GM18873 (cell line): Measurements from ENCODE around the gene ZNF831.

Experiments used
- ATAC-seq: cut with Tn5 transposase; IDR thresholded peaks from one replicate; pipeline ENCODE4 v1.9.1; 2021; ENCODE audit warnings: mild to moderate bottlenecking, moderate library complexity, moderate number of reproducible peaks; ENCODE audit not compliant: unreplicated experiment, low FRiP score

The ZNF831 gene

DNA sequence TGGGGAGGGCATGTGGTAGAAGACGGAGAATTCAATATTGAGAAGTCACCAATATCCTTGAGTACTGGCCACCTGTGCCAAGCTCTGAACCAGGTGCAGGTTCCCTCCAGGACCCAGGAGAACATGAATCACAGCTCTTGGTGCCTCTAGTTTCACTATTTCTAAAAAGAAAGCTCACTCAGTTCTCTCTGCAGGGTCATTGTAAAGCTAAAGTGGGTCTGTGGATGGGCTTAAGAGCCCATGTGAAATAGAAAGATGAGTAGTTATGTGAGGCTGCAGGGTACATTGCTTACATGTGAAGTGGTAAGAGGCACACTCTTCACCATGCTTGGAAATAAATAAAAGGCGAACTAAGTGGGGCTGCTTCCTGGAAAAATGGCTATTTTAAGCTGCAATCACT, 43.6 kb downstream of the ZNF831 start:
- ATAC-seq = no peak

GRCh38 chr20:59207742-59208357, 44.2 kb downstream of the ZNF831 start:
- no peak for ATAC-seq

- no peak for ATAC-seq
Measured at GRCh38 chr20:59210186-59210585, 46.6 kb downstream of the ZNF831 start.

DNA sequence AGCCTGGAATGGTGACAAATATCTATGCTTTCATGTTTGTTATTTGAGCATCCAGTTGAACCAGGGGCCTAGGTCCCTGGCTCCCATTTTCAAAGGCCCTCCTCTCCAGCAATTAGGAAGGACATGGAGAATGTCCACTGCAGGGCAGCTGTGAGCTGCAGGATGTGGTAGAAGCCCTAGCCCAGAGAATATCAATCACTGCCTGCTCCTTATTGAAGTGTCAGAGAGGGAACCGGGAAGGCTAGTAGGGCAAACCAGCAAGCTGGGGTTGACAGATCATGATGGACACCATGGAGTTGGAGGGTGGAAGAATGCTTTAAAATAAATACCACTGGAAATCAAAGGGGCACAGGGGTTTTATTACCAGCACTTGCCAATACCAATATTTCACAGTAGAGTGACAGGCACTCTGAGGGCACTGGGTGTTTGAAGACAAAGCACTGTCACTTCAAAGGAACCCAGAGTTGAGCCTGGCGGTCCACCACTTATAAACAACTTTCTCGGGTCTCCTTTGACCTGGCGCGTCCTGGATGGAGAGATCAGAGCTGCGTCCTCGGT, 47.7 kb downstream of the ZNF831 start:
- ATAC-seq = no peak

DNA sequence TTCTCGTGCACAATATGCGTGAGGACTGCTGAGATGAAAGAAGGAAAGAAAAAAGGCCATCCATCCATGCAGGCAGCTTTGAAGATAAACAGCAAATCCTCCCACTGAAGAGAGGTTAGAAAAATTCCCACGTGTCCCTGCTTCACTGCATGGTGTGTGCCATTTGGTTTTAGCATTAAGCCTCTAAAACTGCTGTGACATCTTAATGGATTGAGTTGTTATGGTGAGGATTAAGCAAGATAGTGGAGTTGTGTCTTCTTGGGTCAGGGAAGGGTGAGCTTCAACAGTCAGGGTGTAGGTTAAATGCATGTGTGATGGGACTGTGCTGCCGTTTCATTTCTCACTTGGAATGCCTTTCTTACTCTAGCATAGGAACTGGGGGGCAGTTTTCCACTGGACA, 50.5 kb downstream of the ZNF831 start:
- no peak for ATAC-seq

- ATAC-seq = no peak
Measured at GRCh38 chr20:59214606-59215547, 51.3 kb downstream of the ZNF831 start.

DNA sequence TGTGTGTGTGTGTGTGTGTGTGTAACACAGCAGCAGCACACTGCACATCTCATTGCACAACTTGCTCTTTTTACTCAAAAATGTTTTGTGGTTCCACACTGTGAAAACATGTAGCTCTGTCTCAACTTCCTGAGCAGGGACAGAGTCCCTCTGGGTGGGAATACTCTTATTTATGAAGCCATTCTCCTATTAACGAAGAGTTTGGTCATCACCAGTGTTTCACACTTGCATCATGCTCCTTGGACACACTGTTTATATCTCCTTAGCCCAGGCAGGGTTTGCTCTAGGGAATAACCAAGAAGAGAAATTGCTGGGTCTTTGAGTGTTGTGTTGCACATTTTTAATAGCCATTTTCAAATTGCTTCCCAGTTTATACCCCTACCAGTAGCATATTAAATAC, 53.6 kb downstream of the ZNF831 start:
- no peak for ATAC-seq

DNA sequence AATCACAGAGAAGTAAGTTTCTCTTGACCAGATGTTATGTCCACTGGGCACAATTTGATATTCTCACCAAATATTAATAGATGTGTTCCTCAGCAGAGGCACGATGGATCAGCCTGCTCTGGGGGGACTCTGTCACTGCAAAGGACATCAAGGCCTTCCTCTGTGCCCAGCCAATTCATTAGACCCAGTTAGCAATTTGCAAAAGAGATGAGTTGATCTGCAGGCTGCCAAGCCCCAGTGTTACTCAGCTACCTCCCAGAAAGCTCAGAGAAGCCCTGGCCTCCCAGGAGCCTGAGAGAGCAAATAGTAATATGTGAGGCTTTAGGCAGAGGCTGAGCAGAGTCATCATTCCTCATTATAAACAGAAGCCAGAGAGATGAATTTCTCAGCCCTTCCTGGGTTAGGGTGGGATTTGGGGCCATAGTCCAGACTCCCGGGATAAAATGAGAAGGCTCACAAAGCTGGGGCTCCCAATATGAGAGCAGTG, 54.2 kb downstream of the ZNF831 start:
- no peak for ATAC-seq

- no peak for ATAC-seq
Measured at GRCh38 chr20:59219211-59219610, 55.6 kb downstream of the ZNF831 start.

GRCh38 chr20:59220161-59220560, 56.5 kb downstream of the ZNF831 start:
- no peak for ATAC-seq

DNA sequence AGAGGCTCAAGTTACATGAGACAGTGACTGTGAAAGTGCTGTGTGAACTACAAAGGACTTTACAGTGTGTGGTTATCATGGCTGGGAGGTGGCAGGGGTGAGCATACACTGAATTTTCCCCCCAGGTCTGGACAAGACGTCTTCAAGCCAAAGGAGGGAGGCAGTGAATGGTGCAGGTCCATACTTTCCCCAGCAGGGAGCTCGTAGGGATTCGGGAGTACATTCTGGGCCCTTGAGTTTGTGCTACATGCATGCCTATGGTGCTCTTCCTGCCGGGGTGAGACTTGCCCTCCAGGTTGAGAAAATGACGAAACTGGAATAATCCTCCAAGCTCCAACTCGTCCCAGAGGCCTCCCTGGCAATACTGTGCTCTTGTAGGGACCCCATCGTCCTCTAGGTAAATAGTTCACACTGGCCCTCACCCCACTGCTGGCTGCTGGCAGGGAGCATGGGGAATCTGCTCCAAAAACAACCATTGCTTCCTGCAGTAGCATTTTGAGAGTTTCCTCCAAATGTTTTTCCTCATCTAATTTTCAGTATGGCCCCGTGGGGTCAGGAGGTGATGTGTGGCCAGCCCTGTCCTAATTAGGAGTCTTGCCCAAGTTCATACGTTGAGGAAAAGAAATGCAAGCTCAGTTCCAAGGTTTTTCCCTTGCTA, 57.6 kb downstream of the ZNF831 start:
- no peak for ATAC-seq

- ATAC-seq = no peak
Measured at GRCh38 chr20:59221707-59222252, 58.2 kb downstream of the ZNF831 start.

- no peak for ATAC-seq
Measured at GRCh38 chr20:59222253-59223181, 58.9 kb downstream of the ZNF831 start.

DNA sequence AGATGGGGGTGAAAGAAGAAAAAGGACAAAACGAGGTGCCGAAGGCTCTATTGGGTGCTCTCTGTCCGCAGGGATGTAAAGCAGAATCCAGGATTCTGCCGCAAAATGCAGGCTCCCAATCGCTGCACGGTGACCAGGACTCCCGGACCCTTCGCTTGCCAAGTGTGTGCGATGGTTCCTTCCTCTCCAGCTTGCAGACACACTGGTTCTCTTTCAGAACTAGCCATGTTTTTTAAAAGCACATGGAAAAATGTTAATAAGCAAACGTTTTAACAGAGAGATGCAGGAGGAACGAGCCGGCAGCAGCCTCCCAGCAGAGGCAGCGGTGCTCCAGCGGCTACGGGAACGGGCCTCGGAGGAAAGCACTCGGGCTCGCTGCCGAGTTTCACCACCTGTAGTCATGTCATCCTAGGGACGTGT, 59.6 kb downstream of the ZNF831 start:
- no peak for ATAC-seq

DNA sequence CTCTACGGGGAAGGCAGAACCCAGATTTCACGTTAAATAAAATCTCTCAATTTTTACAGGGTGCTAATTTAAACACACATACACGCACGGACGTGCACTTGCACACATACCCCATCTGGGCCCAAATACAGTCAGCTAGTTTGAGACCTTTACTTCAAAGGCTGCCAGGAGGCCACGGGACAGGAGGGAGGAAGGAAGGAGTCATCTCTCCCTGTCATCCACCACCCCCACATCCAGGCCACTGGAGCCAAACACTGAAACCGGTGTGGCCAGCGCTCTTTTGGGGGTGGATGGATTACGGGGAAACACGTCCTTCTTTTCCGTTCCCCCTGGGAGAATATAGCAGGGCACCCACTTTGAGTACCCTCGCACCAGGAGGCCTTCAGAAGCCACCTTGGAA, 60.1 kb downstream of the ZNF831 start:
- no peak for ATAC-seq

- no peak for ATAC-seq
Measured at GRCh38 chr20:59224236-59224635, 60.6 kb downstream of the ZNF831 start.

GRCh38 chr20:59230385-59230784, 66.8 kb downstream of the ZNF831 start:
- no peak for ATAC-seq

DNA sequence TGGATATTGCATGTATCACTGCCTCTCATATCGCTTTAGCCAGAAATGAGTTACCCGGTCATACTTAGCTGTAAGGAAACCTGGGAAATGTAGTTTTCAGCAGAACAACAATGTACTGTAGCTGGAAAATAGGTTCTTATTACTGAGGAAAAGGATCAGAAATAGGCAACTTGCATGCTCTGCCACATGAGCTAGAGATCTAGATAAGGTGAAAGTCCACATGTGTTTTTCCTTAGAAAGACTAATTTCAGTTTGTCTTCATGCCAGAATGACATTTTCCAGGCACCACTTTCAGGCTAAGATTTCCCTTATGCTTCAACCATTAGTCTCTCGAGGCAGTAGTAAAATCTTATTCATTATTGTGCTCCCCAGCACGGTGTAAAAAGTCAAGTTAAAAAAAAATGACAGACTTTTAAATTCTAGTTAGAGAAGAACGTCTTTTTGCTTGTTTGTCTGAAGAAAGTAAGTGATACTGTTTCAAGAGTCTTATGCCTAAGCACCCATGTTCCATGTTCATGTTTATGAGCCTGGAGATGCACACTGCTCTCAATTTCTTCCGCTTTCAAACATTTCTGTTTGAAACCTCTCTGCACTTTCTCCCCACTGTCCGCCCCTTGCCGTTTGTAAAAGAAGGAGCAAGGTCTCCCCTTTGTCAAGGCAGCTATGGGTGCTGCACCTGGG, 67.6 kb downstream of the ZNF831 start:
- ATAC-seq = no peak

DNA sequence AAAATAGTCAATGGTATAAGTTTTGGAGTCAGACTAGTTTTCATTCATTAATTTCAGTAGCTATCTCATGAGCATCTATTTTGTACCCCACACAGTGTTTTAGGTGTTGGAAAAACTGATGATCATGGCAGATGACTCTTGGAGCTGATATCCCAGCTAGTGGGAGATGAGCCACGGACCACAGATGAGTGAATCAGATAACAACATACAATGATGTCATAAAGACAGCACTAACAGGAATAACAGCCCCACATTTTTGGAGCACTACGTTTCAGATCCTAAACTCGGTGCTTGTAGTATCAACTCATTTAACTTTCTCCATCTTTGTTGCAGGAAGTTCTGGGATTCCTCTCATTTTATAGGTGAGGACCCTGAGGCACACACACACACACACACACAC, 69.0 kb downstream of the ZNF831 start:
- no peak for ATAC-seq
